K562 (cell line): Measurements from ENCODE around the gene SLC26A8. TPM values are rescaled to one million over a fixed set of nuclear protein-coding genes. Genes with fewer than 3 reads are reported as not detected.

Experiments
- ZFPM2 ChIP-seq: fragments of 250-450 bp; sonication (Bioruptor Pico); IDR thresholded peaks from 2 replicates; pipeline ENCODE4 v1.5.1; 2022; ENCODE audit warnings: mild to moderate bottlenecking
- ZKSCAN3 ChIP-seq: fragments of 250-450 bp; sonication (Bioruptor Pico); IDR thresholded peaks from 2 replicates; pipeline ENCODE4 v1.4.0; 2020
- polyA plus RNA-seq, 8 experiments: library from polyadenylated mRNA; depleted of rRNA in 4 of 8; stranded (reverse) in 5 of 8; unstranded in 3 of 8; fragments of >200 nt; fragmentation: Nextera tagmentation in 2 of 8; fragmentation: Illumina TruSeq in 1 of 8; extraction: Ambion mirVana in 2 of 8; extraction: Trizol in 1 of 8; gene quantifications; 2 replicates each; pipeline versions ENCODE4 v1.2.1 to v1.2.3, GENCODE V29; 2011 to 2014; ENCODE audit warnings: inconsistent platforms in 1 of 8, missing spikeins in 1 of 8
- total RNA-seq, 7 experiments: library from RNA; depleted of rRNA in 6 of 7; stranded (reverse); fragments of >200 nt in 6 of 7; fragmentation: Illumina TruSeq in 2 of 7; extraction: Trizol in 2 of 7; gene quantifications; 2 replicates each; pipeline versions ENCODE4 v1.2.1 to v1.2.3, GENCODE V29; 2011 to 2021; ENCODE audit warnings: low replicate concordance in 1 of 7
- TF ChIP-seq, protein P1 (sequence below): fragments of 200-600 bp; sonication (generic); IDR thresholded peaks from one replicate; pipeline ENCODE4 v1.6.1; 2012; ENCODE audit warnings: mild to moderate bottlenecking, low read depth, low read length, inconsistent platforms
- TF ChIP-seq, protein P2 (sequence below): fragments of 200-800 bp; sonication (Bioruptor generic); IDR thresholded peaks from 2 replicates; pipeline ENCODE4 v1.6.1; 2016; ENCODE audit warnings: missing genetic modification characterization, missing compliant biosample characterization
- TF ChIP-seq, protein P3 (sequence below): IDR thresholded peaks from 2 replicates; pipeline ENCODE4 v1.6.1; 2012; ENCODE audit warnings: low read depth, low read length, improper control_type of control experiment, borderline replicate concordance

SLC26A8 gene
- total and polyA plus RNA-seq, 9 of the 15 experiments (the other 6 are each of a cell fraction or from before 2014, with no cell fraction given), result not detected

DNA sequence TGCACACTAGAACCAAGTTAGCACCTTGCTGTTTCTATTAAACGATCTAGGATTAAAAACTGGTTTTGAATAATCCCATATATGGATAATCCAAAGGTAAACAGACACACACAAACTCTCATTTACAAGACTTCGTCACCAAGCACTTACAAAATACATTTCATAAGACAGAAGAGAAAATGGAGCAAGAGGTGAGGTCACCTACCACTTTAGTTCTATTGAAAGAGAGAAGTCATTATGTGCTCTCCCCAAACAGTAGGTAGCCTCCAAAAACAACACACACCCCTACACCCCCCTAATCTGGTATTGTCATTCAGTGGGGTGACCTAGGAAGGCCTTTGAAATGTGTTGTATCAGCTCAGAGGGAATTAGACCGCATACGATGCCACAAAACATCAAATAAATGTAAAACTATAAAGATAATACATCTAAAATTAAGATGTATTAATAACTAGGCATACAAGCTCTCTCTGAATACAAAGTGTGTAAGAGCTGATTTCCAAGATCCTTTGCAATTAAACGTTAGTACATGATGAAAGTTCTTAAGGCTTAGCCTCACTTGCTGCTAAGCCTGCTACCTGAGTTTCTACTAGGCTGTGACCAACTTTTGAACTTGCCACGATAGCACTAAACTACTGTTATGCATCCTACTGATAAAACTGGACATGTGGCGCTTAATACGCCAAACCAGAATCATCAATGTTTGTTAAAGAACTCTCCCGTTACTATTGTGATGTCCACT is 105.2 kb downstream of the SLC26A8 start (continued):
- TF ChIP-seq, protein P1, sequence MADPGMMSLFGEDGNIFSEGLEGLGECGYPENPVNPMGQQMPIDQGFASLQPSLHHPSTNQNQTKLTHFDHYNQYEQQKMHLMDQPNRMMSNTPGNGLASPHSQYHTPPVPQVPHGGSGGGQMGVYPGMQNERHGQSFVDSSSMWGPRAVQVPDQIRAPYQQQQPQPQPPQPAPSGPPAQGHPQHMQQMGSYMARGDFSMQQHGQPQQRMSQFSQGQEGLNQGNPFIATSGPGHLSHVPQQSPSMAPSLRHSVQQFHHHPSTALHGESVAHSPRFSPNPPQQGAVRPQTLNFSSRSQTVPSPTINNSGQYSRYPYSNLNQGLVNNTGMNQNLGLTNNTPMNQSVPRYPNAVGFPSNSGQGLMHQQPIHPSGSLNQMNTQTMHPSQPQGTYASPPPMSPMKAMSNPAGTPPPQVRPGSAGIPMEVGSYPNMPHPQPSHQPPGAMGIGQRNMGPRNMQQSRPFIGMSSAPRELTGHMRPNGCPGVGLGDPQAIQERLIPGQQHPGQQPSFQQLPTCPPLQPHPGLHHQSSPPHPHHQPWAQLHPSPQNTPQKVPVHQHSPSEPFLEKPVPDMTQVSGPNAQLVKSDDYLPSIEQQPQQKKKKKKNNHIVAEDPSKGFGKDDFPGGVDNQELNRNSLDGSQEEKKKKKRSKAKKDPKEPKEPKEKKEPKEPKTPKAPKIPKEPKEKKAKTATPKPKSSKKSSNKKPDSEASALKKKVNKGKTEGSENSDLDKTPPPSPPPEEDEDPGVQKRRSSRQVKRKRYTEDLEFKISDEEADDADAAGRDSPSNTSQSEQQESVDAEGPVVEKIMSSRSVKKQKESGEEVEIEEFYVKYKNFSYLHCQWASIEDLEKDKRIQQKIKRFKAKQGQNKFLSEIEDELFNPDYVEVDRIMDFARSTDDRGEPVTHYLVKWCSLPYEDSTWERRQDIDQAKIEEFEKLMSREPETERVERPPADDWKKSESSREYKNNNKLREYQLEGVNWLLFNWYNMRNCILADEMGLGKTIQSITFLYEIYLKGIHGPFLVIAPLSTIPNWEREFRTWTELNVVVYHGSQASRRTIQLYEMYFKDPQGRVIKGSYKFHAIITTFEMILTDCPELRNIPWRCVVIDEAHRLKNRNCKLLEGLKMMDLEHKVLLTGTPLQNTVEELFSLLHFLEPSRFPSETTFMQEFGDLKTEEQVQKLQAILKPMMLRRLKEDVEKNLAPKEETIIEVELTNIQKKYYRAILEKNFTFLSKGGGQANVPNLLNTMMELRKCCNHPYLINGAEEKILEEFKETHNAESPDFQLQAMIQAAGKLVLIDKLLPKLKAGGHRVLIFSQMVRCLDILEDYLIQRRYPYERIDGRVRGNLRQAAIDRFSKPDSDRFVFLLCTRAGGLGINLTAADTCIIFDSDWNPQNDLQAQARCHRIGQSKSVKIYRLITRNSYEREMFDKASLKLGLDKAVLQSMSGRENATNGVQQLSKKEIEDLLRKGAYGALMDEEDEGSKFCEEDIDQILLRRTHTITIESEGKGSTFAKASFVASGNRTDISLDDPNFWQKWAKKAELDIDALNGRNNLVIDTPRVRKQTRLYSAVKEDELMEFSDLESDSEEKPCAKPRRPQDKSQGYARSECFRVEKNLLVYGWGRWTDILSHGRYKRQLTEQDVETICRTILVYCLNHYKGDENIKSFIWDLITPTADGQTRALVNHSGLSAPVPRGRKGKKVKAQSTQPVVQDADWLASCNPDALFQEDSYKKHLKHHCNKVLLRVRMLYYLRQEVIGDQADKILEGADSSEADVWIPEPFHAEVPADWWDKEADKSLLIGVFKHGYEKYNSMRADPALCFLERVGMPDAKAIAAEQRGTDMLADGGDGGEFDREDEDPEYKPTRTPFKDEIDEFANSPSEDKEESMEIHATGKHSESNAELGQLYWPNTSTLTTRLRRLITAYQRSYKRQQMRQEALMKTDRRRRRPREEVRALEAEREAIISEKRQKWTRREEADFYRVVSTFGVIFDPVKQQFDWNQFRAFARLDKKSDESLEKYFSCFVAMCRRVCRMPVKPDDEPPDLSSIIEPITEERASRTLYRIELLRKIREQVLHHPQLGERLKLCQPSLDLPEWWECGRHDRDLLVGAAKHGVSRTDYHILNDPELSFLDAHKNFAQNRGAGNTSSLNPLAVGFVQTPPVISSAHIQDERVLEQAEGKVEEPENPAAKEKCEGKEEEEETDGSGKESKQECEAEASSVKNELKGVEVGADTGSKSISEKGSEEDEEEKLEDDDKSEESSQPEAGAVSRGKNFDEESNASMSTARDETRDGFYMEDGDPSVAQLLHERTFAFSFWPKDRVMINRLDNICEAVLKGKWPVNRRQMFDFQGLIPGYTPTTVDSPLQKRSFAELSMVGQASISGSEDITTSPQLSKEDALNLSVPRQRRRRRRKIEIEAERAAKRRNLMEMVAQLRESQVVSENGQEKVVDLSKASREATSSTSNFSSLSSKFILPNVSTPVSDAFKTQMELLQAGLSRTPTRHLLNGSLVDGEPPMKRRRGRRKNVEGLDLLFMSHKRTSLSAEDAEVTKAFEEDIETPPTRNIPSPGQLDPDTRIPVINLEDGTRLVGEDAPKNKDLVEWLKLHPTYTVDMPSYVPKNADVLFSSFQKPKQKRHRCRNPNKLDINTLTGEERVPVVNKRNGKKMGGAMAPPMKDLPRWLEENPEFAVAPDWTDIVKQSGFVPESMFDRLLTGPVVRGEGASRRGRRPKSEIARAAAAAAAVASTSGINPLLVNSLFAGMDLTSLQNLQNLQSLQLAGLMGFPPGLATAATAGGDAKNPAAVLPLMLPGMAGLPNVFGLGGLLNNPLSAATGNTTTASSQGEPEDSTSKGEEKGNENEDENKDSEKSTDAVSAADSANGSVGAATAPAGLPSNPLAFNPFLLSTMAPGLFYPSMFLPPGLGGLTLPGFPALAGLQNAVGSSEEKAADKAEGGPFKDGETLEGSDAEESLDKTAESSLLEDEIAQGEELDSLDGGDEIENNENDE, result no peak
- TF ChIP-seq ZFPM2 (CRISPR knock-in tag) (no peak), ZKSCAN3 (CRISPR knock-in tag) (no peak)
- TF ChIP-seq, protein P2, sequence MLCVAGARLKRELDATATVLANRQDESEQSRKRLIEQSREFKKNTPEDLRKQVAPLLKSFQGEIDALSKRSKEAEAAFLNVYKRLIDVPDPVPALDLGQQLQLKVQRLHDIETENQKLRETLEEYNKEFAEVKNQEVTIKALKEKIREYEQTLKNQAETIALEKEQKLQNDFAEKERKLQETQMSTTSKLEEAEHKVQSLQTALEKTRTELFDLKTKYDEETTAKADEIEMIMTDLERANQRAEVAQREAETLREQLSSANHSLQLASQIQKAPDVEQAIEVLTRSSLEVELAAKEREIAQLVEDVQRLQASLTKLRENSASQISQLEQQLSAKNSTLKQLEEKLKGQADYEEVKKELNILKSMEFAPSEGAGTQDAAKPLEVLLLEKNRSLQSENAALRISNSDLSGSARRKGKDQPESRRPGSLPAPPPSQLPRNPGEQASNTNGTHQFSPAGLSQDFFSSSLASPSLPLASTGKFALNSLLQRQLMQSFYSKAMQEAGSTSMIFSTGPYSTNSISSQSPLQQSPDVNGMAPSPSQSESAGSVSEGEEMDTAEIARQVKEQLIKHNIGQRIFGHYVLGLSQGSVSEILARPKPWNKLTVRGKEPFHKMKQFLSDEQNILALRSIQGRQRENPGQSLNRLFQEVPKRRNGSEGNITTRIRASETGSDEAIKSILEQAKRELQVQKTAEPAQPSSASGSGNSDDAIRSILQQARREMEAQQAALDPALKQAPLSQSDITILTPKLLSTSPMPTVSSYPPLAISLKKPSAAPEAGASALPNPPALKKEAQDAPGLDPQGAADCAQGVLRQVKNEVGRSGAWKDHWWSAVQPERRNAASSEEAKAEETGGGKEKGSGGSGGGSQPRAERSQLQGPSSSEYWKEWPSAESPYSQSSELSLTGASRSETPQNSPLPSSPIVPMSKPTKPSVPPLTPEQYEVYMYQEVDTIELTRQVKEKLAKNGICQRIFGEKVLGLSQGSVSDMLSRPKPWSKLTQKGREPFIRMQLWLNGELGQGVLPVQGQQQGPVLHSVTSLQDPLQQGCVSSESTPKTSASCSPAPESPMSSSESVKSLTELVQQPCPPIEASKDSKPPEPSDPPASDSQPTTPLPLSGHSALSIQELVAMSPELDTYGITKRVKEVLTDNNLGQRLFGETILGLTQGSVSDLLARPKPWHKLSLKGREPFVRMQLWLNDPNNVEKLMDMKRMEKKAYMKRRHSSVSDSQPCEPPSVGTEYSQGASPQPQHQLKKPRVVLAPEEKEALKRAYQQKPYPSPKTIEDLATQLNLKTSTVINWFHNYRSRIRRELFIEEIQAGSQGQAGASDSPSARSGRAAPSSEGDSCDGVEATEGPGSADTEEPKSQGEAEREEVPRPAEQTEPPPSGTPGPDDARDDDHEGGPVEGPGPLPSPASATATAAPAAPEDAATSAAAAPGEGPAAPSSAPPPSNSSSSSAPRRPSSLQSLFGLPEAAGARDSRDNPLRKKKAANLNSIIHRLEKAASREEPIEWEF (CRISPR knock-in tag), result no peak
- TF ChIP-seq, protein P3, sequence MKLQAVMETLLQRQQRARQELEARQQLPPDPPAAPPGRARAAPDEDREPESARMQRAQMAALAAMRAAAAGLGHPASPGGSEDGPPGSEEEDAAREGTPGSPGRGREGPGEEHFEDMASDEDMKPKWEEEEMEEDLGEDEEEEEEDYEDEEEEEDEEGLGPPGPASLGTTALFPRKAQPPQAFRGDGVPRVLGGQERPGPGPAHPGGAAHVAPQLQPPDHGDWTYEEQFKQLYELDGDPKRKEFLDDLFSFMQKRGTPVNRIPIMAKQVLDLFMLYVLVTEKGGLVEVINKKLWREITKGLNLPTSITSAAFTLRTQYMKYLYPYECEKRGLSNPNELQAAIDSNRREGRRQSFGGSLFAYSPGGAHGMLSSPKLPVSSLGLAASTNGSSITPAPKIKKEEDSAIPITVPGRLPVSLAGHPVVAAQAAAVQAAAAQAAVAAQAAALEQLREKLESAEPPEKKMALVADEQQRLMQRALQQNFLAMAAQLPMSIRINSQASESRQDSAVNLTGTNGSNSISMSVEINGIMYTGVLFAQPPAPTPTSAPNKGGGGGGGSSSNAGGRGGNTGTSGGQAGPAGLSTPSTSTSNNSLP, result no peak
